GM12891 (cell line): ENCODE measurements around the gene RPL35.
"Not testable (repeated sequence)": the region's sequence is repeated elsewhere in the genome, so short reads cannot be mapped to it uniquely, and the experiment has no call there.

Experiments used
- DNase-seq: peaks from one replicate; pipeline ENCODE4 v3.0.0; 2011; ENCODE audit warnings: low spot score; ENCODE audit not compliant: insufficient read length
- FAIRE-seq: peaks from 2 replicates; lab custom pipeline; 2011; peaks lifted over from hg19 to GRCh38; lab: Jason Lieb, UNC
- PAX5 ChIP-seq: IDR thresholded peaks from 2 replicates; pipeline ENCODE4 v1.6.1; 2011; ENCODE audit warnings: low read length, moderate library complexity, mild to moderate bottlenecking; ENCODE audit not compliant: insufficient read depth, severe bottlenecking
- POLR2A ChIP-seq: IDR thresholded peaks from 2 replicates; pipeline ENCODE4 v1.6.1; 2011; ENCODE audit warnings: low read depth, low read length, control low read depth
- POLR2AphosphoS5 ChIP-seq: IDR thresholded peaks from 2 replicates; pipeline ENCODE4 v1.6.1; 2011; ENCODE audit warnings: low read depth, low read length, control low read depth
- POU2F2 ChIP-seq: IDR thresholded peaks from 2 replicates; pipeline ENCODE4 v1.6.1; 2011; ENCODE audit warnings: low read depth, mild to moderate bottlenecking, control low read depth, low read length, moderate library complexity
- SPI1 ChIP-seq: IDR thresholded peaks from 2 replicates; pipeline ENCODE4 v1.6.1; 2011; ENCODE audit warnings: low read depth, low read length, control low read depth
- TAF1 ChIP-seq: IDR thresholded peaks from 2 replicates; pipeline ENCODE4 v1.6.1; 2011; ENCODE audit warnings: low read depth, low read length, control low read depth

The RPL35 gene

DNA sequence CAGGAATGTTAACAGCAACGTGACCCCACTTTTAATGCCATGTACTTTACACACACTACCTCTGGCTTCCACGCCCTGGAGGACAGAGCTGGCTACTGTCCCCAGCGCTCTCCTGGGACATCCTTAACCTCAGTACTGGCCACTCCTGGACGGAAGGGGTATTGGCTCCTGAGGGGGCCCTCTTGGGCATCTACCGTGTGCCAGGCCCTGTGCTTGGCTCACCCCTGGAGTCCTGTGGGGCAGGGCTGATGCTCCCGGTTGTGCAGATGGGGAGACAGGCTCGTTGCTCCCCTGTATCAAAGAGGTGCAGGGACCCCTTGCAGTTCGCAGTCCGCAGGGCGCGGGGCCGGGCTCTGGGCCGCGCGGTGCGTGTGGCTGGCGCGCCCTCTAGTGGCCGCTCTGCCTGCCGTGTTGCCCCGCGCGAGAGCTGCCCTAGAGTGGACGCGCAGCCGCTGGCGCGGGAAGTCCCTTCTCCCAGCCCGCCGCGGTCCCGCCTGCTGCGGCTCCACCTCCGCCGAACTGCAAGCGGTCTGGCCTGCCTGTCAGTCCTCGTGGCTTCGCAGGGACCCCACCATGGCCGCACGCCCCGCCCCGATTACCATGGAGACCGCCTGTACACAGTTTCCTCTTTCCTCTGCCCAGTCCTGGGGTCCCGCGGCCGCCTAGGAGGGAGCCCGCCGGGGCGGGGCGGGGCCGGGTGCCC lies 8.8 kb downstream of the RPL35 start, which contains the start of gene WDR38:
Gene WDR38, plus strand, starts transcription at position 632 of the 703 bp plus-strand sequence. CDS start 72 bp downstream, outside the sequence.
- TF ChIP-seq SPI1: no peak
- no peak for TF ChIP-seq PAX5
- TF ChIP-seq POLR2AphosphoS5: no peak
- DNase-seq (peak; percentile 86), FAIRE-seq (peak; percentile 92)

DNA sequence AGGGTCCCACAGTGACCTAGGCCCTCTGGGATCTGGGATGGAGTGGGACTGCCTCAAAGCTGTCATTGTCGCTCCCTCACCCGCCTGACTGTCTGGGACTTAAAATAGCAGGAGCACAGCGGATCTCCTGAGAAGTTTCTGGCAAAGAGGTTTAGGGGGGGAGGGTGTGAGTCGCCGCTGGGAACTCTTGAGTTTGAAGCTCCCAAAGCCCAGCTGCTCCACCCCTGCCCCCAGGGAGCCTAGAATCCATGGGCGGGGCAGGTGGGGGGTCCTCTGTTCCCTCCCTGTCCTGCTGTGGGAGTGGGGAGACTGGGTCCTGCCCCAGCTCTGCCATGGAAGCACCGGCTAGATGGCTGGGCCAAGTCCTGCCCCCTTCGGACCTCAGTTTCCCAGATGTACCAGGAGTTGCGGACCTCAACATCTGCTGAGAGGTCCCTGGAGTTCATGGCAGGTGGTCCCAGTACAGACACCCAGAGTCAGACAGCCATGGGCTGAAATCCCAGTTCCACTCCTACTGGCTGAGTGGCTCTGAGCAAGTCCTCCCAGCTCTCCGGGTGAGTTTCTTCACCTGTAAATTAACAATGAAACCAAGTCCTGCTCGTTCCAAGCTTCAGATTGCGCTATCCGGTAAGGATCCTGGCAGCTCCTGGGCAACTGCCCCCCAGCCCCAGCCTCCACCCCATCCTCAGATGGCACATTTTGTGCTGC lies 9.5 kb downstream of the RPL35 start:
- FAIRE-seq: no peak
- TF ChIP-seq SPI1 (no peak), TAF1 (no peak), PAX5 (no peak), POU2F2 (no peak), POLR2A (no peak), POLR2AphosphoS5 (no peak)
- no peak for DNase-seq

DNA sequence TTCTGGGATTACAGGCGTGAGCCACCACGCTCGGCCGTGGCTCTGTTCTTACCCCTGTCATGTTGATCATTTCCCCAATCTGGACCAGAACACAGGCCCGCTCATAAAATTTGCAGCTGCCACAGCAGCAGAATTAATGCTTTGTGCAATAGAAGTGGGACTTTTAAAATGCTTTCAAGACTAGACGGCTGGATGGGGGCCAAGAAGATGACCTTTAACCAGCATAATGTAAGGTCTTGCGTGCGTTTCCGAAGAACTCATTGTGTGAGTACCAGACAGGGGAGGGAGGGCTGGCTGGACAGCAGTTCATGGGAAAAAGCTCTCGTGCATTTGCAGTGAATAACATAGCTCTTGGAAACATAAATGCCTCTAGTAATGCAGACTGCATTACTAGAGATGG lies 12.0 kb downstream of the RPL35 start:
- TF ChIP-seq TAF1 (no peak), POLR2AphosphoS5 (no peak), PAX5 (no peak), SPI1 (no peak)
- DNase-seq: no peak
- no peak for FAIRE-seq

DNA sequence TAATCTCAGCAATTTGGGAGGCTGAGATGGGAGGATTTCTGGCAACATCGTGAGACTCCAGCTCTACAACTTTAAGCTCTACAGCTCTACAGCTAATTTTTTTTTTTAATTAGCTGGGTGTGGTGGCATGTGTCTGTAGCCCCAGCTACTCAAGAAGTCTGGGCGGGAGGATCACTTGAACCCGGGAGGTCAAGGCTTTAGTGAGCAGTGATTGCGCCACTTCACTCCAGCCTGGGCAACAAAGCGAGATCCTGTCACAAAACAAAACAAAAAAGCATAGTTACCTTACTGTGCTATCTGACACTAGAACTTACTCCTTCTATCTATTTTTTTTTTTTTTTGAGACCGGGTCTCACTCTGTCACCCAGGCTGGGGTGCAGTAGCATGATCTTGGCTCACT lies 14.8 kb downstream of the RPL35 start:
- DNase-seq (no peak), FAIRE-seq (no peak)
- TF ChIP-seq SPI1: no peak
- no peak for TF ChIP-seq TAF1
- TF ChIP-seq POLR2A: no peak
- no peak for TF ChIP-seq PAX5

DNA sequence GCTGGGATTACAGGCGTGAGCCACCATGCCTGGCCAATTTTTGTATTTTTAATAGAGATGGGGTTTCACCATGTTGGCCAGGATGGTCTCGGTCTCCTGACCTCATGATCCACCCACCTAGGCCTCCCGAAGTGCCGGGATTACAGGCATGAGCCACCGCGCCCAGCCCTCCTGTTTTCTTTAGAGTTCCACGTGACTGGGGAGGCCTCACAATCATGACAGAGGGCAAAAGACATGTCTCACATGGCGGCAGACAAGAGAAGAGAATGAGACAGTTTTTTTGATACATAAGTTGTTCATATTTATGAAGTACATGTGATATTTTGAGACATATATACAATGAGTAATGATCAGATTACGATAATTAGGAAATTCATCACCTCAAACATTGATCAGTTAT lies 15.3 kb downstream of the RPL35 start:
- FAIRE-seq, DNase-seq: not testable (repeated sequence)

DNA sequence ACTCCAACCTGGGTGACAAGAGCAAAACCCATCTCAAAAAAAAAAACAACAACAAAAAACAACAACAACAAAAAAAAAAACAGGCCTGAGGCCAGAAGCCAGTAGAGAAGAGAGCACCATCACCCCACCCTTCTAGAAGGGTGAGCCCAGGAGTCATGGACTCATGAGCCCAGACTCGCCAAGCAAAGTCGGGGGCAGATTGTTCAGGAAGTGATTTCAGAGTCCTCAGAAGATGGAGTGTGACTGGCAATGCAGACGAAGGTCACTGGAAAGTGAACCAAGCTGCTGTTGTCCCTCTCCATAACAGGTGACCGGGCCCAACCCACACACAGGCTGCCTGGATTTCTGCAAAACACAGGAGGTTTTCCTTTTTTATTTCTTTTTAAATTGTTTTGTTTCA lies 17.5 kb downstream of the RPL35 start:
- no peak for DNase-seq
- no peak for FAIRE-seq
- no peak for TF ChIP-seq POLR2A
- TF ChIP-seq PAX5: no peak
- no peak for TF ChIP-seq SPI1
- no peak for TF ChIP-seq POU2F2
- TF ChIP-seq TAF1: no peak
- no peak for TF ChIP-seq POLR2AphosphoS5

DNA sequence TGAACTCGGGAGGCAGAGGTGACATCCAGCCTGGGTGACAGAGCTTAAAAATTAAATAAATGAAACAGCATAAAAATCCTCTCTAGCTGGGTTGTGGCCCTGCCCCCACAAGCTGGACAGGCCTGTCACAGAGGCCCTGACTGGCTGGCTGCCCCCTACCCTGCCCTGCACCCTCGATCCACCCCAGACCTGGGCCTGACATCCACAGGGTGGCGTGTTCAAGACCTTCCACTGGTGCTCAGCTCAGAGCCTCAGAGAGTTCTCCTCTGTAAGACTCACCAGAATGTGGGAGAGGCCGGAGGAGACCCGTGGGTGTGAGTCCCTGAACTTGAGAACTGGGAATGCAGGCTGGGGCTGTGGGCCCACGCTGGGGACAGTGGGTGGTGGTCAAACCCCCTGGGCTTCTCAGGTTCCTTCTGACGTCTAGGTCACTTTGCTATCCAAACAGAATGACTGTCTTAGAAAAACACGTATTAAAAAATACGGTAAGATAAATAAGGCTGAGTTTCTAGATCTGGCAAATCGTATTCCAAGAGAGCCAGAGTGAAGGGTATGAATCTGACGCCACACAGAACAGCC lies 18.2 kb downstream of the RPL35 start:
- no peak for TF ChIP-seq SPI1
- no peak for TF ChIP-seq PAX5
- TF ChIP-seq POLR2A: no peak
- no peak for TF ChIP-seq TAF1
- no peak for TF ChIP-seq POLR2AphosphoS5
- TF ChIP-seq POU2F2: no peak
- FAIRE-seq: no peak
- DNase-seq: no peak

DNA sequence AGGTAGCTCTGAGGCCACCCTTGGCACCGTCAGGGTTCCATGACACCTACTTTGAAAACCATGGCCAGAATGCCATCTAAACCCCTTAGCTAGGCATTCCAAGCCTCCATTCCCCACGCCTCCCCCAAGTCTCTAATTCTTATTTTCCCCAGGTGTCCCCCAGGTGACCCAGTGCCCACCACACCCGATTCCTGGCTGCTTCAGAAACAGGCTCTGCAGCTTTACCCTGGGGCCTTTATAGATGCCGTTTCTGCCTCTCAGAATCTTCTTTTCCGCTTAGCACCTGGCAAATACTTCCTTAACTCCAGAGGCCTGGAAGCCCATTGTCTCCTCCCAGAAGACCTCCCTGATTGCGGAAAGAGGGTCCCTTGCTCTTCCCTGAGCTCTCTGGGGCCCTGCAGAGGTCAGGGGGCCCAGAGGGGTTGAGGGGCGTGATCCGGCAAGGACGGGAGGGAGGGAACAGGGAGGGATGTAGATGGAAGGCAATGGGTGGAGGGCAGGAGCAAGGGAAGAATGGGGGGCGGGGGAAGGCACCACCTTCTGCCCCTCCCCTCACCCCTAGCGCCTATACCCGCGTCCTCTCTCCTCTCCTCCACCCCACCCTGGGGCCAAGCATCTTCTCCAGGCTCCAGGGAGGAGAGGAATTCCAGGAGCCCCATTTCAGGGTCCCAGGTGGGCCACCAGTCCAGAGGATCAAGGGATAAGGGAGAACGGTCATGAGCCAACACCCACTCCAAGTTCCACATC lies 20.5 kb downstream of the RPL35 start:
- FAIRE-seq (no peak), DNase-seq (no peak)
- TF ChIP-seq TAF1 (no peak), POU2F2 (no peak), SPI1 (no peak), POLR2A (no peak), POLR2AphosphoS5 (no peak), PAX5 (no peak)

DNA sequence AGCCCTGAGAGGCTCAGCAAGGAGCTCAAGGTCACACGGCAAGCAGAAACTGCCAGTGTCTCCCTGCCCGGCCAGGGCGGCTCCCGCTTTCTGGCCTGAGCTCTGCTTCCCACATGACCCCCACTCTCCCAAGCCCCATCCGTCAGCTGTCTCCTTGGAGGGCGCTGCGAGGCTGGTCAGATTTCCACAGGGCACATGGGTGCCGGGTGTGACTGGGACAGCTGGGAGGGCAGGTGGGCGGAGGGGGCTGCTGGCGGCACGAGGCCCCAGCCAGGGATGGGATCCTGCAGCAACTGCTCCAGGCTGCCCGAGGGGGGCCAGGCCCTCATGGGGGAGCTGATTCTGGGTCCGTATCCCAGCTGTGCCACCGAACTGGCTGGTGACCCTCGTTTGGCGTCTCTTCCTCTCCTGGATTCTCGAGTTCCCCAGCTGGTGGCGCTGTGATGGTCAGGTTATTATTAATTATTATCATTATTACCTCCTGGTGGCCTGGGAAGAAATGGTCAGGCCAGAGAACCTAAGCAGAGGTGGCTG lies 21.4 kb downstream of the RPL35 start:
- TF ChIP-seq PAX5 (no peak), POLR2AphosphoS5 (no peak), TAF1 (no peak), POLR2A (no peak), SPI1 (no peak), POU2F2 (no peak)
- FAIRE-seq: no peak

More for the DNA sequence above, 21.4 kb downstream of the RPL35 start:
- no peak for DNase-seq
